Measurements from ENCODE around the gene CHKB.

Gene CHKB

DNA sequence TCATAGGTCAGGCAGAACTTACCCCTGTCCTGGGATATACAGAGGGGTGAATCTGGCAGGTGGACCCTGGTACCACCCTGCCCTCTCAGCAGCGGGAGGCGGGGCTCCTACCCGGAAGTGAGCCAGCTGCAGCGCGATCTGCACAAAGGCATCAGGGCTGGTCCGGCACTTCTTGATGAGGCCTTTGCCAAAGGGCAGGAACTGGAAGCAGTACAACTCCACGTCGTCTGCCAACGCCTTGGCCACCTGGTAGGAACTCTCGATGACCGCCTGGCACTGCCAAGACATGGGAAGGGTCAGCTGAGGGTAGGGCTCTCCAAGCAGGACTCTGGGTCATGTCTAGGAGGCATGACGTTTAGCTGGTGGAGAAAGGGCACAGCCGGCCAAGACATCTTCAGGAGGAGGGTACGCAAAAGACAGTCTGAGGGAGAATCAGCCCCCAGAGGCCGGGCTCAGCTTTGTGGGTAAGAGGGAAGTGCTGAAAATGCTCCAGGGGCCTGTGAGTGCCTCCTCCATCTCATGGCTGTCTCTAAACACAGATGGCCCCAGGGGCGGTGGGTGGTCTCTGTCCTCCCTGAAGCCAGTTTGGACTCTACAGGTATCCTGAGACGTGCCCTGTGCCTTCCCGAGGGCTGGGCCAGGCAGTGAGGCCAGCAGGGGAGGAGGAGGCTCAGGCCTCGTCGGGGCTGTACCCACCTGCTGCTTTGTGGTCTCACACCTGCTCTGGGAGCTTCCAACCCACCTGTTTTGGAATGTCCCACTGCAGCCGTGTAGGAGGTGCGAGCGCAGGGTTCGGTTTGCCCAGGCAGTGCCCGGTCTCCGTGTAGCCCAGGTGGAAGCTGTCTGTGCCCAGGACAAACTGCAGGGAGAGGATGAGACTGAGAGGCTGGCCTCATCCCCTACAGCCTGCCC, 11.1 kb downstream of the CHKB start:
- no peak for DNase-seq

DNA sequence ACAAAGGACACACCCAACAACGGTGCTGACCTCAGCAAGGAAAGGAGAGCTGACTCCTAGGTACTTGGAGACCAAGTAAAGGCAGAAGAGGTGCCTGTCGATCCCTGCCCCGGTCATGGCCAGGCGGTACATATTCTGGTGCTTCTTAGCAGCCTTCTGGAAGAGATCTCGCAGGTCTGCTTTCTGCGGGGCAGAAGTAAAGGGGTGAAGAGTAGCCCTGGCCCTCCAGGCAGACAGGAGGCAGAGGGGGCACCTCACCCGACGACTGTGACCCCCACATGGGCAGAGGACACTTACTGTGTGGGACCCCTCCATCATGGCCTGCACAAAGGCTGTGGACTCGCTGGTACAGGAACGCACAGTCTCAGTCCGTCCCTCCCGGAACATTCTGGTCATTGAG, 11.8 kb downstream of the CHKB start:
- DNase-seq, result no peak

DNA sequence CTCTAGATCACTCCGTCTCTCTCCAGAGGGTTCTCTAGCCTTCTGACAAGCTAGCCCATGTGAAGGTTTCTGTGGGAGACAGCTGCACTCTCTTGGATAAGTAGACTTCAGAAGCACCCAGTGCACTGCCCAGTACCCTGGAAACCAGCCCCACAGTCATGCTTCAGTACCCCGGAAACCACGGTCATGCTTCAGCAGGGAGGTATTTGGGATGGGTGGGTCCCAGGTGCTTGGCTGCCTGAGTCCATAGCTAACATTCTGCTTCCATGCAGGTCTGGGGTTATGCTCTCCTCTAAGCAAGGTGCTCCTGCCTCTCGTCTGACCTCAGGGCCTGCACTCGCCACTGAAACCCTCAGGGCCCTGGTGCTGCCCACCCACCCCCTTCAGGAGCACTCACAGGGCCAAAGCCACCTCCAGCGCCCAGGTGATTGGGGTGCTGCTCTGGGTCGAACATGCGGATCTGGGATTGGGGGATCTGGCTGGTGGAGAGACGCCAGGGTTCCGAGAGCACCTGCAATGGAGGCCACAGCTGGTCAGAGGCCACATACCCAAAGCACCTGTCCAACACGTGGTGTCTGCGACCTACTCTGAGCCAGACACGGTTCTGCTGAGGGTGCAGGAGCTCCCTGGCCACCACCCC, 12.6 kb downstream of the CHKB start:
- no peak for DNase-seq

DNA sequence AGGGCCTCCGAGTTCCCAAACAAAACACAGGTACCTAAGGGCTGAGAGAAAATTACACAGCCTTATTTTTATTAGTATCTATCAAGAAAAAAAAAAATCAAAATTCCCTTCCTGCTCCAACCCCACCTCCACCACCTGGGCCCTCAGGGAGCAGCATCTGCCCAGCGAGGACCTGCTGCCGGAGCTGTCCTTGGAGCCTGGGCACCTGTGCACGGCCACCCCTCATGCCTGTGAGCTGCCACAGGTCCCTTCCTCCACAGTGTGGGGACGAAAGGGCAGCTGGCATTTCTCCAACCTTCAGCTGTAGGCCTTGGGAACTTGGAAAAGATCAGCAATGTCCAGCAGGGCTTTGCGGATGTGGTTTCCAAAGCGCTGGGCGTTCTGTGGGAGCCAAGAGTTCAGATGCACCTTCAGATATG, 13.6 kb downstream of the CHKB start:
- no peak for DNase-seq

DNA sequence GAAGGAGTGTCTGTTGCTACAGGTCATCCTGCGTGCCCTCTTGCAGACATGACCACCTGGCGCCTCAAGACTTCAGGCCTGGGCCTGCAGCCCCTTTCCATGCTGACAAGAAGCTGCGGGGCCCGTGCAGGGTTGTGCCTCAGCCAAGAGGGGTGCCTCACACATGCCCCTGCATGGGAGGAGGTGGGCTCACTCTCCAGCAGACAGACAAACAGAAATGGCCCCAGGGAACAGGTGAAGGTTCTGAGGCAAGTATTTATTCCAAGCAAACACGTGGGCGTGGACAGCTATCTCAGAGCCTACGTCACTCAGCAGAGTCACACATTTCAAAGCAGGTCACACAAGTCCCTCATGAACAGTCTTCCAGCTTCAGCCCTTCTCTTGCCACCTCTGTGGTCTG, 14.0 kb downstream of the CHKB start:
- DNase-seq, result no peak

DNA sequence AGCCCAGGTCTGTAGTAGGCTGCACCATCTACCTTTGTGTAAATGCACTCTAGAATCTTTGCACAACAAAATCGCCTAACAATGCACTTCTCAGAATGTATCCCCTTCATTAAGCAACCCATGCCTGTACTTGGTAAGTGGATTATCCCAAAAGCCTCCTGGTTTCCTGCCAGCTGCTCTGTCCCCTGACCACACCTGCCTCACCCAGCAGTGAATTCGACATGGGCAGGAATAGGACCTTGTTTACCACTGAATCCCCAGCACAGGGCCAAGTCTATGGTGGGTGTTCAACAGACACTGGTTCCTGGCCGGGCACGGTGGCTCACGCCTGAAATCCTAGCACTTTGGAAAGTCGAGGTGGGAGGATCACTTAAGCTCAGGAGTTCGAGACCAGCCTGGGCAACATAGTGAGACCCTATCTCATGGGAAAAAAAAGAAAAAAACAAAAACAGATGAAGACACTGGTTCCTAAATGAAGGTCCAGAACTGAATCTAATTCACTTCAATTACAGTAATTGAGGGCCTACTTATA, 14.9 kb downstream of the CHKB start:
- no peak for DNase-seq

DNA sequence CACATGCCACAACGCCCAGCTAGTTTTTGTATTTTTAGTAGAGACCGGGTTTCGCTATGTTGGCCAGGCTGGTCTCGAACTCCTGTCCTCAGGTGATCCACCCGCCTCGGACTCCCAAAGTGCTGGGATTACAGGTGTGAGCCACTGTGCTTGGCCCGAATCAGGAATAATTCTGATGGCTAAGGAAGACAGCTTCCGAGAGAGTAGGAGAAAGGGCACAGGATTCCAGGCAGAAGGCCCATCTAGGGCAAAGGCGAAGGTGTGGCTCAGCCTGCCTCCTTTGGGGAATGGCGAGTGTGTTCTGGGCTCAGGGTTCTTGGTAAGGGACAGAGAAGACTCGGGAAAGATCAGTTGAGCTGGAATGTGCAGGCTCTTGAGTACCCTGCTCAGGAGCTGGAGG, 18.4 kb downstream of the CHKB start:
- DNase-seq, result no peak

DNA sequence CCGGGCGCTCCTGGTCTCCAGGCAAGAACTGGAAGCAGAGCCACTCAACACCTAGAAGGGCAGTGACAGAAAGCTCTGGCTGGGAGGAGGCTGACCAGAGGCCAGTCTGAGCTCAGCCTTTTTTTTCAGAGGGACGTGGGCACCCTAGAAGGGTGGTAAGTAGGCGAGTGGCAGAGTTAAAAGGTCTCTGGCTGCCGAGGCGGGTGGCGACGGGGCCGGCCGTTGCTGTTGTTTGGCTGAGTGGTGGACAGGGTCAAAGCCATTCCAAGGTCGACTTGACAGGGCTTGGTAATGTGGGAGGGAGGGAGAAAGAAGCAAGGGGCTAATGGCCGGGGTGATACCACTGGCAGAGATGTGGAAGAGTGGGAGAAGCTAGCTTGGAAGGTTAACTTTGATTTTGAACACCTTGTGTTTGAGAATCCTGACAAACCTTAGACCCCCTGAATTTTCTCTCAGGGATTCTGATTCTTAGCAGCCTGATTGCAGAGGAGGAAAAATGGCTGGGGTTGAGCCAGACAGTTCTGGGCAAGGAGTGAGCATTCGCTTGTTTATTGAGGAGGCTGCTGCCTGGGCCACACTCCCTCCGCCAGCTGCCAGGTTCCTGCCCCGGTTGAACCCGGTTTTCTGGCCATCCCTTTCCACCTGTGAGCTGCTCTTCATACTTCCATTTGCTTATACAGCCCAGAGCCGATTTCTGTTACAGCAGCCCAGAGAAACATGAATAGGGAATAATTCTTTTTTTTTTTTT, 19.1 kb downstream of the CHKB start:
- DNase-seq, result no peak

DNA sequence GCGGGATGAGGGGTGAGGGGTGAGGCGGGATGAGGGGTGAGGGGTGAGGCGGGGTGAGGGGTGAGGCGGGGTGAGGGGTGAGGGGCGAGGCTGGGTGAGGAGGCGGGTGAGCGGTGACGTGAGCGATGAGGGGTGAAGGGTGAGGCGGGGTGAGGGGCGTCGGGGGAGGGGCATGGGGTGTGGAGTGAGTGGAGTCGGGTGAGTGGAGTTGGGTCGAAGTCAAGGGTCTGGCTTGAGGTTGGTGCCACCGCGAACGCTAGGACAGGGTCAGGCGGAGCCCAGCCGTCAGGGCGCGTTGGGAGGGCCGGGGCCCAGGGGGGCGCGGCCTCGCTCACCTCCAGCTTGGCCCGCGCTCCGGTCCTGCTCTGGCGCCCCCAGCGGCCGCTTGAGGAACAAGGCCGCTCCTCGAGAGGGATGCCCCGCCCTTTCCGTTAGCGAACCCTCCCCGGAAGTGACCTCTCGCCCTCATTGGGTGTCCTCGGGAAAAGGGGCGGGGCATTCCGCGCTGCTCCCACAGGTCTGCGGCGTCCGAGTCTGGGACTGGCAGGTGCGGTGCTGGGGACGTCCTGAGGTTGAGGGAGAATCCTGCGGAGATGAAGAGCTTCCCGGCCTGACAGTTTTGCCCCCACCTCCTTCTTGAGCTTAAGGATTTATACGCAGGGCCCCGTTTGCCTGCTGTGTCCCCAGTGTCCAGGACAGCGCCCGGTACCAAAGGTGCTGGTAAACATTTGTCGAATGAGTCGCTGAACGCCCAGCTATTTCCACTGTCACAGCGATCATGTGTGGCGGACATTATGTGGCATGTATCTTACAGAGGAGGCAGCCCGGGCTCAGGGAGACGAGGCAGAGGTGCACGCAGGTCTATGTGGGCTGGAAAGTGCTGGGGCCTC, 19.9 kb downstream of the CHKB start, which contains the start of gene SYCE3:
Gene SYCE3, minus strand, starts transcription at position 397 of the 890 bp plus-strand sequence. CDS start 6,514 bp downstream, outside the sequence.
- peak; percentile 89 for DNase-seq

DNA sequence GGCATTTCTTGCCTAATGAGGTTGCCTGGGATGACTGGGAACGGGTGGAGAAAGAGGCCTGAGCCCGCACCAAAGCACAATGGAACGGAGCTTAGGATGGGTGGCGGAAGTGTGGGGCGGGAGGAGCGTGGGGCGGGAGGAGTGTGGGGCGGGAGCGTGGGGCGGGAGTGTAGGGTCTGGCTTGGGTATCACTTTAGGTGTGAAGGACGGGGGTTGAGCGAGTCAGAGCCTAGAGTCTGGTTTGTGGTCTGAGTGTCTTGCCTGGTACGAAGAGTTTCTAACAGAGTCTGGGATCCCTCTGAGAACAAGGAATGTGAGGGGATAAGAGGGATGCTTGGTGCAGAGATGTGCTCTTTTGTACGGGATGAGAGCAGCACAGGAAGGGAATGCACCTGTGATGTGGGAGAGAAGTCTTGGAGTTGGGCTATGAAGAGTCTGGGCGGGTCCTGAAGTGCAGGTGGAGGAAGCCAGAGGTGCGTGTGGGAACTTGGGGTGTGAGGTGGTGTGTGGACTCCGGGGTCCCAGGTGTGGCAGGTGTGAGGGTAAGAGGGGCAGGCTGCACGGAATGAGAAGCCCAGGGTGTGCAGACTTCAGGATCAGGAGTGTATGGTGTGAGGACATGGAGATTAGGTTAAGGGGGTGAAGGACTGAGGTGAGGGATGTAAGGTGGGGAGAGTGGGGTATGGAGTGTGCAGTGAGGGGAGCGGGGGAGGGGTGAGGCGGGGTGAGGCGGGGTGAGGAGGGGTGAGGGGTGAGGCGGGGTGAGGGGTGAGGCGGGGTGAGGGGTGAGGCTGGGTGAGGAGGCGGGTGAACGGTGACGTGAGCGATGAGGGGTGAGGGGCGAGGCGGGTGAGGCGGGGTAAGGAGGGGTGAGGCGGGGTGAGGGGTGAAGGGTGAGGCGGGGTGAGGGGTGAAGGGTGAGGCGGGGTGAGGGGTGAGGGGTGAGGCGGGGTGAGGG, 21.0 kb downstream of the CHKB start:
- DNase-seq, result no peak

DNA sequence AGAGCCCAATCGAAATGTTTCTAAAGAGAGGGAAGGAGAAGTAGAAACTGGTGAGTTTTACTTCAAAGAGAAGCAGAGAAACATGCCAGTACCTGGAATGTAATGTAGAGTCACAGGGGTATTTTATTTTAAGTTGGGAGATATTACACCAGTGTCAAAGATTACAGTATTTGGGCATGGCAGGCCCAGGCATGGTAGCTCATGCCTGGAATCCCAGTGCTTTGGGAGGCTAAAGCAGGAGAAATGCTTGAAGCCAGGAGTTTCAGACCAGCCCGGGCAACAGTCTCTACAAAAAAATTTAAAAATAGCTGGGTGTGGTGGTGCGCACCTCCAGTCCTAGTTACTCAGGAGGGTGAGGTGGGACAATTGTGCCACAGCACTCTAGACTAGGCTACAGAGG, 22.6 kb downstream of the CHKB start:
- no peak for DNase-seq

DNA sequence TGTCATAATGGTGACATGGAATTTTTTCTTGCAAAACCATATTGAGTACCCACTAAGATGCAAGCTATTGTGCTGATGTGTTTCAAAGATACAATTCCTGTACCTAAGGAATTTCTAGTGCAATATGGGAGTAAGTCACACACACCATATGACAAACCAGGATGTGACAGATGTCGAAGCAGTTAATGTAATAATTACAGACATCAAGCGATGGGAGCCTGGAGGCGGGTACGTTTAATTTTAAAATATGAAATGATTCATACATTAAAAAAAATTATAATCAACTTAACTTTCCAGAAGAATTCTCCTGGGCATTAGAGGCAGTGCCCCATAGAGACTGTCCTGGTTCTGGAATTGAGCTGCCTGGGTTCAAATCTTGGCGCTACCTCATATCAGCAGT, 25.9 kb downstream of the CHKB start:
- DNase-seq, result no peak

DNA sequence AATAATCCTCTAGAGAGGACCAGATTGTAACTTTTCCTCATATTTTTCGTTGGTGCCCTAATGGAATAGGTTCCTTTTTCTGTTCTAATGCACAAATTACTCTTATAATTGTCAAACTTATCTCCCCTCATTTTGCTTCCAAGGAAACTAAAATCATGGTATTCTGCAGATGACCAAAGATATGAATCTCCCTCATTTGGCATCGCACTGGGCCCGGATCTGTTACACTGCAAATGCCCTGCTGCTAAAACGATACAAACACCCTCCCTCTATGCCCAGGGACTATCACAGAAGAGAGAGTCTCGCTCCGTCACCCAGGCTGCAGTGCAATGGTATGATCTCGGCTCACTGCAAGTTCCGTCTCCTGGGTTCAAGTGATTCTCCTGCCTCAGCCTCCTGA, 29.3 kb downstream of the CHKB start:
- no peak for DNase-seq

DNA sequence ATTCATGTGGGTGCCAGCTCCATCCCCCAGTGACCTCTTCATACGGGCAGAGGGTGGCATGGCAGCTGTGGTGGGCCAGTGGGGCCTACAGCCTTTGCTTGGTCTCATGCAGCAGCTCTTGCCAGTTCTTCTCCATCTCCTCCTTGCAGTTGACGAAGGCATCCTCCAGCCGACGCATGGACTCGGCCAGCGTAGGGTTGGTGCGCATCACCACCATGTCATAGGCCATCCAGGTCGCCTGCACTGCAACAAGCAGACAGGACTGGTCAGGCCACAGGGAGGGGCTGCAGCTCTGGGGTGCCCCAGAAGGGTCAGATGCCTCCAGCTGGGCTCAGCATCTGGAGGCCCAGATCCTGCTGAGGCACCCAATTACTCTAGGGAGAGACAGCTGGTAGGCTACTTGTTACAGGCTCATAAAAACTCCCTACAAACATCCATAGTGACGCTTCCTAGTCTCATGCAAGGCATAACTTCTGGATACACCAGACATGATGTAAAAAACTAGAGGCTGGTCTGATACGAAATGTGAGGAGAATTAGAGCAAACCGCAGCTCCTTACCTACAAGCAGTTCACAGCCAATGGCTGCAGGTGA, 31.4 kb downstream of the CHKB start:
- no peak for DNase-seq

DNA sequence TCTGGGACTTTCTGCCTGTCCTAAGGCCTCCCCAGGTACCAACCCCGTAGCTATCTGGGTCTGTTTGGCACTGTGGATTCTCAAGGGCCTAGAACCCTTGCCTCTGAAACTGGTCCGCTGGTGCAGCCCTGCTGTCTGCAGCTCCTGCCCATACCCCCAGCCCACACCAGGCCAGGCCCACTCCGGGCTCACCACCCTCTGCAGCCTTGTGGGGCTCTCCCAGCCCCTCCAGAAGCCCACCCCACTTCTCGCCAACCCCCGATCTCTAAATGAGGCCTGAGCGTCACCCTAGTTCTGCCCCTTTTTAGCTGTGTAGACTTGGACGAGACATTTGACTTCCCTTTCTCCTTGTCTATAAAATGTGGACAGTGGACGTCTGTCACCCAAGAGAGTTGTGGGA, 32.3 kb downstream of the CHKB start:
- no peak for DNase-seq

DNA sequence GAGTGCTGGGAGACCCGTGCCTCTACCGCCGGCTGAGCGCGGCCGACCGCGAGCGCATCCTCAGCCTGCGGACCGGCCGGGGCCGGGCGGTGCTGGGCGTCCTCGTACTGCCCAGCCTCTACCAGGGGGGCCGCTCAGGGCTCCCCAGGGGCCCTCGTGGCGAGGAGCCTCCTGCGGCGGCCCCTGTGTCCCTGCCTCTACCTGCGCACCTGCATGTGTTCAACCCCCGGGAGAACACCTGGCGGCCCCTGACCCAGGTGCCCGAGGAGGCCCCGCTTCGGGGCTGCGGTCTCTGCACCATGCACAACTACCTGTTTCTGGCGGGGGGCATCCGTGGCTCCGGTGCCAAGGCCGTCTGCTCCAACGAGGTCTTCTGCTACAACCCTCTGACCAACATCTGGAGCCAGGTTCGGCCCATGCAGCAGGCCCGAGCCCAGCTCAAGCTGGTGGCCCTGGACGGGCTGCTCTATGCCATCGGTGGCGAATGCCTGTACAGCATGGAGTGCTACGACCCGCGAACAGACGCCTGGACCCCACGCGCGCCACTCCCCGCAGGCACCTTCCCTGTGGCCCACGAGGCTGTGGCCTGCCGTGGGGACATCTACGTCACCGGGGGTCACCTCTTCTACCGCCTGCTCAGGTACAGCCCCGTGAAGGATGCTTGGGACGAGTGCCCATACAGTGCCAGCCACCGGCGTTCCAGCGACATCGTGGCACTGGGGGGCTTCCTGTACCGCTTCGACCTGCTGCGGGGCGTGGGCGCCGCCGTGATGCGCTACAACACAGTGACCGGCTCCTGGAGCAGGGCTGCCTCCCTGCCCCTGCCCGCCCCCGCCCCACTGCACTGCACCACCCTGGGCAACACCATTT, 33.5 kb downstream of the CHKB start:
- DNase-seq, result no peak

DNA sequence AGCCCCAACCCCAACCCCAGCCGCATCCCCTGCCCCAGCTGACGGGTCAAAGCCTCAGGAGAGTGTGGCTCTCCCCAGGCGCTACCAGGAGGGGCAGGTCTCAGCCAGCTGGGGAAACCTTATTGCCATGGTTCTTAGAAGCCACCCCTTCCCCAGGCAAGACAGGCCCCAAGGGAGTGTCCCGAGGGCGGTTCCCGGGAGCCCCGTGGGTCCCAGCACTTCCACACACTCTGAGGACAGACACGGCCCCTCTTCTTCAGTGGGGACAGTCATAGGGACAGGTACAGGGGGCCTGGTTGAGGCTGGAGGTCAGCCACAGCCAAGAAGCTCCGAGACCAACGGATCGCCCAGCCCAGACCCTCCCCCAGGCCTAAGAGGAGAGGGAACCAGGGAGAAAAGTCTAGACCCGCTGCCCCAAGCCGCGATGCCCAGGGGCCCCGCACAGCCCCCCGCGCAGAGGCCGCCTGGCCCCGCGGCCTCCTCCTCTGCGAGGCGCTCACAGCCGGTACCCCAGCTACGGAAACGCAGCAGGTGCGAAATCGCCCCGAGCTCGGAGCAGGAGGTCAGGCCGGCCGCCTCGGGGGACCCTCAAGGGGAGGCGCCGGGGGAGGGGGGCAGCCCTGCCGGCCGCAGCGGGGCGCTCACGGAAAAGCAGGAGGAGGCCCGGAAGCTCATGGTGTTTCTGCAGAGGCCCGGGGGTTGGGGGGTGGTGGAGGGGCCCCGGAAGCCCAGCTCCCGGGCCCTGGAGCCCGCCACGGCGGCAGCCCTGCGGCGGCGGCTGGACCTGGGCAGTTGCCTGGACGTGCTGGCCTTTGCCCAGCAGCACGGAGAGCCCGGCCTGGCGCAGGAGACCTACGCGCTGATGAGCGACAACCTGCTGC, 34.4 kb downstream of the CHKB start:
- DNase-seq, result no peak

DNA sequence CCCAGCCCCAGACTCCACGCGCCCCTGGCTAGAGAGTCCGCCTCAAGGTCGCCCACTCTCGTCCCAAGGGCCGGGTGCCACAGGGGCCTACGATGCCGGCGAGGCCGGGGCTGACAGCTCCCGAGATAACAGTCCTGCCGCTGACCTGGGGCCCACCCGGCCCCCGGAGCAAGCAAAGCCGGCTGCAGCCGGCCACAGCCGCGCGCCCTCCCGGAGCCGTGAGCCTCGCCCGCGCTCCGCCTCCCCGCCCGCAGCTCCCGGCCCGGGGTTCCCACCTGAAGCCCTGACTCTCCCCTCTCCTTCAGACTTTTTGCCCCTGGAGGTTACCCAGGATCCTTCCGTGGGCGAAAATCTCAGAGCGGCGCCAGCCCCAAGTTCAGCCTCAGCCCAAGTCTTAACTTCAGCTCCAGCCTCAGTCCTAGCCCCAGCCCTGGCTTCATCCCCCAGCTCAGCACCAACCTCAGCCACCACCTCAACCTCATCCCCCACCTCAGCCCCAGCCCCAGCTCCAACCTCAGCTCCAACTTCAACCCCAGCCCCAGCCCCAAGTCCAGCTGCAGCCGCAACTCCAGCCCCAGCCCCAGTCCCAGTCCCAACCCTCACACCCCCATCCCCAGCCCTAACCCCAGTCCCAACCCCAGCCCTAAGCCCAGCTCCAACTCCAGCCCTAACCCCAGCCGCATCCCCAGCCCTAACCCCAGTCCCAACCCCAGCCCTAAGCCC, 35.2 kb downstream of the CHKB start:
- no peak for DNase-seq
